Measurements from ENCODE around the gene FBXO28. TPM values are rescaled to one million over a fixed set of nuclear protein-coding genes. Genes with fewer than 3 reads are reported as not detected.
"Not testable (repeated sequence)": the region's sequence is repeated elsewhere in the genome, so short reads cannot be mapped to it uniquely, and the experiment has no call there.

Gene FBXO28
- total RNA-seq, 1 donor from 2014 or later = 23.2 TPM

DNA sequence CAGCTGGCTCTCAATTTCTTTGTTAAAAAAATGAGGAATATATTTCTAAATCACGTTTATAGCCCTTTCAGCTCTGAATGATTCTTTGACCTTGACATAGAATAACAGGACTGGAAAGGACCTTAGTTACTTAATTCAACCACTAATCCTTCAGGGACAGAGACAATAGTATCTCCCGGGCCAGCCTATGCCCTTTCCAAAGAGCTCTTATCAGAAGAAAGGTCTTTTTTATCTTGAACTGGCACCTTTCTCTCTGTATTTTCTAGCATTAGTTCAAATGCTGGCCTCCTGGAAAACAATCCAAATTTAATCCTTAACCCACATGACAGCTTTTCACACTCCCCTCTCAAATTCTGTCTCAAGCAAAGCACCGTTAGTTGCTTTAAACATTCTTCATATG is 44.8 kb upstream of the FBXO28 start:
- TF ChIP-seq CTCF (conservative IDR thresholded peaks at IDR 0.05; ENCODE audit: low read depth, low read length) = no peak
- DNase-seq (ENCODE audit: low read depth) = no peak
- no peak overlapping the region for H3K4me3 ChIP-seq (ENCODE audit: low read depth, low read length)

- no peak overlapping the region for H3K4me3 ChIP-seq (ENCODE audit: low read depth, low read length)
- DNase-seq (ENCODE audit: low read depth) = no peak
- no peak for TF ChIP-seq CTCF (conservative IDR thresholded peaks at IDR 0.05; ENCODE audit: low read depth, low read length)
Observed at GRCh38 chr1:224070521-224070920, 43.4 kb upstream of the FBXO28 start.

DNA sequence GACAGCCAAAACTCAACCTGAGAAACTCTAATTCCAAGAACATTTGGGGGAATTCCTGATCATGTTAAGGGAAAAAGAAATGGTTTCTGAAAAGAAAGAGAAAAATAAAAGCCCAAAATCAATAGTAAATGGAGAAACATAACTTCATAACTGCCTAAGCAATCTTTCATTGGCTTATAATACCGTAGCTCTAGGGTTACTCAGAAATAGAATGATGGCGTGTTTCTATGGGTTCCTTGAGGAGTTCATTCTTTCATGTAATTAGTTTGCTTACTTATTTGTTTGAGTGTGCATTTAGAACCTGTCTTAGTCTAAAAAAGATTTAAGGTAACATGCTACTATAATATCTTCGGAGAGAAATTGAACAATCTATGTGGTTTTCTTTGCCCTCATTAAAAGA is 37.5 kb upstream of the FBXO28 start:
- no peak for DNase-seq (ENCODE audit: low read depth)
- TF ChIP-seq CTCF (conservative IDR thresholded peaks at IDR 0.05; ENCODE audit: low read depth, low read length) = no peak
- no peak overlapping the region for H3K4me3 ChIP-seq (ENCODE audit: low read depth, low read length)

DNA sequence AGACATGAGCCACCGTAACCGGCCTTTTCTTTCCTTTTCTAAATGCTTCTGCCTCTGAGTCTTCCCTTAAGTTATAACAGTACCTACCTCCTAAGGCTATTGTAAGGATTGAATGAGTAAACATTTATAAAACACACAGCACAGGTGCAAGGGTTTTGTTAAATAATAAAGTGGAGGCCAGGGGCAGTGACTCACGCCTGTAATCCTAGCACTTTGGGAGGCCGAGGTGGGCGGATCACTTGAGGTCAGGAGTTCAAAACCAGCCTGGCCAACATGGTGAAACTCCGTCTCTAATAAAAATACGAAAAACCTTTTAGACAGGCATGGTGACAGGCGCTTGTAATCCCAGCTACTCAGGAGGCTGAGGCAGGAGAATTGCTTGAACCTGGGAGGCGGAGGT is 34.3 kb upstream of the FBXO28 start:
- not testable (repeated sequence) for DNase-seq (ENCODE audit: low read depth); H3K4me3 ChIP-seq (ENCODE audit: low read depth, low read length)

DNA sequence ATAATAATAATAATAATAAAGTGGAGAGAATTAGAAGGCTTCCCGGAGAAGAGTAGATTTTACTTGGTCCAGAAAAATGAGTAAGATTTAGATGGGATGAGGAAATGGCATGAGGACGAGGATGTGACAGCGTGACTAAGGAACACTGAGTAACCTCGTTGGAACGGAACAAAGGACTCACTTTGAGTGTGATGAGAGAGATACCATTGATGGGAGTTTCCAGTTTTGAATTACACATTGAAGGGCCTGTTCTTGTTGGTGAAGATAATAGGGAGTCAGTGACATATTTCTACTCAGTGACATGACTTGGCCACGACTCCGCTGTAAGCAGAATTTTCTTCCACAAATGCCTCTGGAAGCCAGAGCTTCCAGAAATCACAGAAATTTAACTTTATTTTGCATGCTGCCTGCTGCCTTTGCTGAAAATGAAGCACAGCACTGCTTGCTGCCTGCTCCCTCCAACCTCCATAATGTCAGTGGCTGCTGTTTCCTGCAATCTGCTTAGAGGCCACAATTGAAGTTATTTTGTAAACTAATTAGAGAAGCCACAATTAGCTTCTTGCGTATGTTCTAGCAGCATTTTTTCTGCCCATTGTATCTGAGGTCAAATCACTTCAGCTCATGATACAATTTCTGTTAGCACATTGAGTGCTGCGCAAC is 33.7 kb upstream of the FBXO28 start:
- DNase-seq (ENCODE audit: low read depth) = no peak
- no peak overlapping the region for H3K4me3 ChIP-seq (ENCODE audit: low read depth, low read length)
- TF ChIP-seq CTCF (conservative IDR thresholded peaks at IDR 0.05; ENCODE audit: low read depth, low read length) = no peak

DNA sequence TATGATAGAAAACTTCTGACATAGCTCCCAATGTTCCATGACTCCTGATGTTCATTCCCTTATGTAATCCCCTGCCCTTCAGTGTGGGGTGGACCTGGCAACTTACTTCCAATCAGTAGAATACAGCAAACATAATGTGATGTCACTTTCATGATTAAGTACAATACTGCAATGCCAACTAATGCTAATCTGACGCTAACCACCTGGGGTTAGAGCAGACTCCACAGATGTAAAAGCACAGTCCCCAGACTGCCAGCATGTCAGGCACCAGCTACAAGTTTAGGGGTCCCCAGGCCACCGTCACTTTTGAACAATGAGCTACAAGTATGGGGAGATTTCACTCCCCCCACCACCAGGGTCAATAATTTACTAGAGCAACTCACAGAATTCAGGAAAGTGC is 32.3 kb upstream of the FBXO28 start:
- DNase-seq (ENCODE audit: low read depth) = no peak
- H3K4me3 ChIP-seq (ENCODE audit: low read depth, low read length) = no peak overlapping the region
- TF ChIP-seq CTCF (conservative IDR thresholded peaks at IDR 0.05; ENCODE audit: low read depth, low read length) = no peak

GRCh38 chr1:224082146-224082545 is 31.8 kb upstream of the FBXO28 start:
- no peak for TF ChIP-seq CTCF (conservative IDR thresholded peaks at IDR 0.05; ENCODE audit: low read depth, low read length)
- H3K4me3 ChIP-seq (ENCODE audit: low read depth, low read length) = no peak overlapping the region
- no peak for DNase-seq (ENCODE audit: low read depth)

All from epithelial cell of proximal tubule (primary cell).